ENCODE data around the gene TAF1L.

Gene TAF1L

DNA sequence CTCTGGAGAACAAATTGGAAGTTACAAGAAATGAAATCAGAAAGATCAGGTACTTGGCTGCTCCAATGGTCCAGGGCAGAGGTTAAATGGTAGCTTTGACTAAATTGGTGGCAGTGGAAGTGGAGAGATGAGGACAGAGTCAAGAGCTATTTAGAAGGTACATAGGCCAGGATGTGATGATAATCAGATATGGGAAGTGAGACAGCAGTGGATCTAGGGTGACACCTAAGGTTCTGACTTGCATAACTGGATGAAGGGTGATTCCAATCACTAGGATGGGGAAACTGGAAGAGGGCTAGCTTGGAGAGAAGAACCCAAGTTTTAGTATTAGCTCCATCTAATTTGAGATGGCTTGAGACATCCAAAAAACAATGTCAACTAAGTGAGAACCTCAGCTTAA is 38.5 kb downstream of the TAF1L start:
- H3K27me3 ChIP-seq (ENCODE audit: control insufficient read depth, low read length): peaks cover 5% of the 10 kb centered on the region; the same call in 1 of the 2 replicates
- no peaks in the 10 kb centered on the region for H3K9me3 ChIP-seq (ENCODE audit: control insufficient read depth, insufficient read depth, low read length)
- H3F3A ChIP-seq (ENCODE audit: control insufficient read depth, insufficient read depth): no peaks in the 10 kb centered on the region
- no peaks in the 10 kb centered on the region for H4K20me1 ChIP-seq (ENCODE audit: control insufficient read depth, insufficient read depth, low read depth, low read length)
- TF ChIP-seq EZH2phosphoT487 (IDR thresholded peaks at IDR 0.05; ENCODE audit: borderline replicate concordance, low read length) (no peak), CTCF (IDR thresholded peaks at IDR 0.05; ENCODE audit: low read depth, low read length, poor library complexity, severe bottlenecking) (no peak)
- no peaks in the 10 kb centered on the region for H3K36me3 ChIP-seq (ENCODE audit: control insufficient read depth, low read length)
- H3K9me2 ChIP-seq (replicated peaks; ENCODE audit: control insufficient read depth, low read length): no peaks in the 10 kb centered on the region
- no peak overlapping the region for H3K4me3 ChIP-seq (ENCODE audit: low read length)
- no peak overlapping the region for H3K4me2 ChIP-seq (ENCODE audit: low read length)
- no peaks in the 10 kb centered on the region for H3K4me1 ChIP-seq (ENCODE audit: control insufficient read depth, low read length)
- no peak overlapping the region for H3K27ac ChIP-seq (ENCODE audit: low read depth, low read length)
- no peaks in the 10 kb centered on the region for H3K79me2 ChIP-seq (ENCODE audit: control insufficient read depth, low read length)

DNA sequence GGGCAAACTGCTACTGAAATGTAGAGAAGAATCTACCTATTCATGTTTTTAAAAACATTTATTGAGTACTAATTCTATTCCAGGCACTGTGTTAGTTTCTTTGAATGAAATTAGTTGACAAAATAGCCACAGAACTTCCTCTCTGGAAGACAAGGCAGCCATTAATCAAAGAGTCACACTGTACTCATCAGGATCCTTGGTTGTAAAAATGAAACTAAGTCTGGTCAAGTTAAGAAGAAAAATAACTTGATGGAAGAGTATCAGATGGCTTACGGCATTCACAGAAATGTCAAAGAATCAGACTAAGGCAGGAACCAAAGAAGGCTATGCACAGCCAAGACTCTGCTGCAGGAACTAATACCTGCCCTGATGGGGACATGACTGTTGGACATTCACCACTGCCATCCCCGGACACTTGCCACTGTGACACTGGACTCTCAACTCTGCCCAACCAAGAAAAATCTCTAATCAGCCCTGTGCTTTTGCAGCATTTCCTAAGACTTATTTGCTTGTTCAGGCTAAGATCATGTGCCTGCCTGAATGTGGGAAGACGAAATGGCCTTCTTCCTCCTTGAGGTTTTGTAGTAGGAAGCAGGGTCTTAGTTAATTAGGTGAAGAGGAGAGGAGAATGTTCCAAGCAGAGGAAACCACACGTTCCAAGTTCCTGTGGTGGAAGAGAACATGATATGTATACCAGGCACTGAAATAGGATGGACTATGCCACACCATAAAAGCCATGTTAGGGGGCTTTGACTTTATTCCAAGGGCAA is 39.2 kb downstream of the TAF1L start:
- Histone ChIP-seq H4K20me1 (ENCODE audit: control insufficient read depth, insufficient read depth, low read depth, low read length) (no peaks in the 10 kb centered on the region), H3K4me3 (ENCODE audit: low read length) (no peak overlapping the region), H3F3A (ENCODE audit: control insufficient read depth, insufficient read depth) (no peaks in the 10 kb centered on the region), H3K27ac (ENCODE audit: low read depth, low read length) (no peak overlapping the region), H3K9me3 (ENCODE audit: control insufficient read depth, insufficient read depth, low read length) (no peaks in the 10 kb centered on the region), H3K36me3 (ENCODE audit: control insufficient read depth, low read length) (no peaks in the 10 kb centered on the region), H3K27me3 (ENCODE audit: control insufficient read depth, low read length) (peaks cover 5% of the 10 kb centered on the region; the same call in 1 of the 2 replicates), H3K4me1 (ENCODE audit: control insufficient read depth, low read length) (no peaks in the 10 kb centered on the region), H3K4me2 (ENCODE audit: low read length) (no peak overlapping the region), H3K79me2 (ENCODE audit: control insufficient read depth, low read length) (no peaks in the 10 kb centered on the region), H3K9me2 (replicated peaks; ENCODE audit: control insufficient read depth, low read length) (no peaks in the 10 kb centered on the region)
- TF ChIP-seq CTCF (IDR thresholded peaks at IDR 0.05; ENCODE audit: low read depth, low read length, poor library complexity, severe bottlenecking) (no peak), EZH2phosphoT487 (IDR thresholded peaks at IDR 0.05; ENCODE audit: borderline replicate concordance, low read length) (no peak)

DNA sequence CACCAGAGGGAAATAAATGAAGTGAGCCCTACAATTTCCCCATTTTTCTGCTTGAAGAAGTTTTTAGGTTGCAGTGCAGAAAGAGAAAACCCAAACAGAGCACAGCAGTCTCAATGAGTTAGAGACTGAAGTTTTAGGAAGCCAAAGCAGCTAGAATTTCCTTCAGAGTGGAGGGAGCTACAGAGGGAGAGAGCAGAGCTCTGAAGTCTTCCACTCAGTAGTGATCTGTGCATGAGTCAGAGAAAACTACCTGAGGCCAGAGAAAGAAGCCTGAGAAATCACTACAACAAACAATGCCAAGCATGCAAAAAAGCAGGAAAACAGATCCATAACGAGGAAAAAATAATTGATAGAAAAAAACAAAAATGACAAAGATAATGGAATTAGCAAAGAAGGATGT is 44.6 kb downstream of the TAF1L start:
- H3F3A ChIP-seq (ENCODE audit: control insufficient read depth, insufficient read depth): no peaks in the 10 kb centered on the region
- H3K4me2 ChIP-seq (ENCODE audit: low read length): no peak overlapping the region
- H3K79me2 ChIP-seq (ENCODE audit: control insufficient read depth, low read length): no peaks in the 10 kb centered on the region
- no peaks in the 10 kb centered on the region for H3K9me3 ChIP-seq (ENCODE audit: control insufficient read depth, insufficient read depth, low read length)
- H3K9me2 ChIP-seq (replicated peaks; ENCODE audit: control insufficient read depth, low read length): no peaks in the 10 kb centered on the region
- no peaks in the 10 kb centered on the region for H3K4me1 ChIP-seq (ENCODE audit: control insufficient read depth, low read length)
- no peak overlapping the region for H3K27ac ChIP-seq (ENCODE audit: low read depth, low read length)
- 0 out of 2 replicates have a peak, but pooled peaks cover under 1% of the 10 kb centered on the region for H3K27me3 ChIP-seq (ENCODE audit: control insufficient read depth, low read length)
- no peak overlapping the region for H3K4me3 ChIP-seq (ENCODE audit: low read length)
- no peaks in the 10 kb centered on the region for H4K20me1 ChIP-seq (ENCODE audit: control insufficient read depth, insufficient read depth, low read depth, low read length)
- H3K36me3 ChIP-seq (ENCODE audit: control insufficient read depth, low read length): no peaks in the 10 kb centered on the region
- no peak for TF ChIP-seq CTCF (IDR thresholded peaks at IDR 0.05; ENCODE audit: low read depth, low read length, poor library complexity, severe bottlenecking)
- TF ChIP-seq EZH2phosphoT487 (IDR thresholded peaks at IDR 0.05; ENCODE audit: borderline replicate concordance, low read length): no peak
